ENCODE data around the gene SMIM28.

DNA sequence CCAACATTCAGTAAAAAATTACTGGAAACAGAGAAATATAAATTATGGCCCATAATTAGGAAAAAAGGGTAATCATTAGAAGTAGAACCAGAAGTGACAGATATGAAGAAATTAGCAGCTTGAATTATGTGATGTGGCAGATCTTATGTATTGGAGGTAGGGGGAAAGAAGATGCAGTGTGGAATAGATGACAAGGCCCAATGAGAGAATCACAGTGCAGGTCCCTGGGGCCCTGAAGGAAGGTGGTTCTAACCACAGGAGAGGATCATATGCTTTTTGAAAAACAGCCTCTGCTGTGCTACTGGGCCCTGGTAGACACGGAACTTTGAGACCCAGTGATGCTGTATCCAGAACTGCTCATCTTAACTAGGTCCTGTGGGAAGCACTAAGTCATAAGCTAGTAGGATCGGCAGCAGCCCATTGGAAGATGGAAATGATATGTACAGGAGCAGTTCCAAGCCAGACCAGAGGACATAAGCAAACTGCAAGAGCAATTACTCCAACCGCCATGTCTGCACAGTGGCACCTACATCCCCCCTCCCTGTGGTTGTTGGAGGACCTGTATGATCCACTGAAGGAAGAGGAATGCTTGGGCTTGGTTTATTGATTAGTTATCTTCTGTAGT, 40.5 kb downstream of the SMIM28 start:
- TF ChIP-seq POLR2AphosphoS5 (IDR thresholded peaks at IDR 0.05; ENCODE audit: low read depth, low read length) (no peak), POLR2A (IDR thresholded peaks at IDR 0.05; ENCODE audit: low read depth, low read length) (no peak), TAF1 (IDR thresholded peaks at IDR 0.05; ENCODE audit: low read depth, low read length) (no peak)

All from GM12891 (cell line).